Activated CD4-positive, alpha-beta T cell treated with anti-CD3 and anti-CD28 coated beads for 48 hours (primary cell): ENCODE data around the gene GNA15.

ENCODE experiments used
- DNase-seq: peaks from one replicate; pipeline ENCODE4 v3.0.0-alpha.2; 2020

The GNA15 gene

DNA sequence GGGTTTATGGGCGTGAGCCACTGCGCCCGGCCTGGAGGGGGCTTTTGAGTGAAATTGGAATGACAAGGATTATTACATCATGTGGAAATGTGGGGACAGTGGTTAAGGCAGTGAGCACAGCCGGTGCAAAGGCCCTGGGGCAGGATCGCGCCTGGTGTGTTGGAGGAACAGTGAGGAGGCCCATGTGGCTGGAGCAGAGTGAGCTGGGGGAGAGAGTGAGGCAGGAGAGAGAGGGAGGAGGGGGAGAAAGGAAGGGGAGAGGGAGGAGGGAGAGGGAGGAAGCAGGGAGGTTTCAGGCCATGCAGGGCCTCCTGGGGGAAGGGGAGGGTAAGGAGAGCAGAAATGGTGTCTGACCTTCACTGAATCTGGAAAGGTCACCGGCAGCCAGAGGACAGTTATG lies 77.3 kb downstream of the GNA15 start:
- no peak for DNase-seq
